ENCODE results near the gene ZNF441.

The ZNF441 gene

DNA sequence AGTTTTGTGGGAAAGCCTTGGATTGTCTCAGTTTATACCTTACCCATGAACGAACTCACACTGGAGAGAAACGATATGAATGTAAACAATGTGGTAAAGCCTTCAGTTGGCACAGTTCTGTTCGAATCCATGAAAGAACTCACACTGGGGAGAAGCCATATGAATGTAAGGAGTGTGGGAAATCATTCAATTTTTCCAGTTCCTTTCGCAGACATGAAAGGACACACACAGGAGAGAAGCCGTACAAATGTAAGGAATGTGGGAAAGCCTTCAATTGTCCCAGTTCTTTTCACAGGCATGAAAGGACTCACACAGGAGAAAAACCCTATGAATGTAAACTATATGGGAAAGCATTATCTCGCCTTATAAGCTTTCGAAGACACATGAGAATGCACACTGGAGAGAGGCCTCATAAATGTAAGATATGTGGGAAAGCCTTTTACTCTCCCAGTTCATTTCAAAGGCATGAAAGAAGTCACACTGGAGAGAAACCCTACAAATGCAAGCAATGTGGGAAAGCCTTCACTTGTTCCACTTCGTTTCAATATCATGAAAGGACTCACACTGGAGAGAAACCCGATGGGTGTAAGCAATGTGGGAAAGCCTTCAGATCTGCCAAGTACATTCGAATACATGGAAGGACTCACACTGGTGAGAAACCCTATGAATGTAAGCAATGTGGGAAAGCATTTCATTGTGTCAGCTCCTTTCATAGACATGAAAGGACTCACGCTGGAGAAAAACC is 39.7 kb downstream of the ZNF441 start:
- Histone ChIP-seq H3K27ac (ENCODE audit: low read length) (no peak overlapping the region), H4K20me1 (ENCODE audit: insufficient read depth, low read length) (no peaks in the 10 kb centered on the region), H3K79me2 (ENCODE audit: low read length) (no peaks in the 10 kb centered on the region), H3K4me3 (ENCODE audit: low read length) (no peak overlapping the region), H3K27me3 (ENCODE audit: low read depth, low read length) (no peaks in the 10 kb centered on the region), H2AFZ (ENCODE audit: low read depth, low read length) (no peak overlapping the region), H3K9me3 (ENCODE audit: insufficient read depth, low read length) (peaks cover 30% of the 10 kb centered on the region), H3K4me2 (ENCODE audit: low read length) (no peak overlapping the region), H3K36me3 (replicated peaks; ENCODE audit: low read depth, low read length) (peaks cover 21% of the 10 kb centered on the region), H3K9ac (ENCODE audit: low read length) (no peak overlapping the region), H3K4me1 (ENCODE audit: low read length) (peaks cover 5% of the 10 kb centered on the region)
- no peak for TF ChIP-seq EZH2phosphoT487 (IDR thresholded peaks at IDR 0.05; ENCODE audit: low read depth)
- no peak for TF ChIP-seq CTCF (IDR thresholded peaks at IDR 0.05; ENCODE audit: low read depth, low read length)

GRCh38 chr19:11807099-11807380 is 40.2 kb downstream of the ZNF441 start:
- Histone ChIP-seq H4K20me1 (ENCODE audit: insufficient read depth, low read length) (no peaks in the 10 kb centered on the region), H3K4me2 (ENCODE audit: low read length) (no peak overlapping the region), H3K79me2 (ENCODE audit: low read length) (no peaks in the 10 kb centered on the region), H2AFZ (ENCODE audit: low read depth, low read length) (no peak overlapping the region), H3K4me1 (ENCODE audit: low read length) (peaks cover 5% of the 10 kb centered on the region), H3K4me3 (ENCODE audit: low read length) (no peak overlapping the region), H3K36me3 (replicated peaks; ENCODE audit: low read depth, low read length) (peaks cover 21% of the 10 kb centered on the region), H3K27me3 (ENCODE audit: low read depth, low read length) (no peaks in the 10 kb centered on the region), H3K9ac (ENCODE audit: low read length) (no peak overlapping the region), H3K27ac (ENCODE audit: low read length) (no peak overlapping the region), H3K9me3 (ENCODE audit: insufficient read depth, low read length) (peaks cover 29% of the 10 kb centered on the region)
- no peak for TF ChIP-seq EZH2phosphoT487 (IDR thresholded peaks at IDR 0.05; ENCODE audit: low read depth)
- no peak for TF ChIP-seq CTCF (IDR thresholded peaks at IDR 0.05; ENCODE audit: low read depth, low read length)

GRCh38 chr19:11813703-11814028 is 46.9 kb downstream of the ZNF441 start:
- Histone ChIP-seq H3K27me3 (ENCODE audit: low read depth, low read length) (no peaks in the 10 kb centered on the region), H3K9me3 (ENCODE audit: insufficient read depth, low read length) (no peaks in the 10 kb centered on the region), H3K9ac (ENCODE audit: low read length) (peak overlapping the region; percentile 77), H3K79me2 (ENCODE audit: low read length) (0 out of 2 replicates have a peak, but pooled peaks cover 4% of the 10 kb centered on the region), H3K4me2 (ENCODE audit: low read length) (peak overlapping the region; percentile 92), H3K4me3 (ENCODE audit: low read length) (peak overlapping the region; percentile 87), H3K27ac (ENCODE audit: low read length) (no peak overlapping the region), H2AFZ (ENCODE audit: low read depth, low read length) (peak overlapping the region; percentile 91), H4K20me1 (ENCODE audit: insufficient read depth, low read length) (no peaks in the 10 kb centered on the region), H3K4me1 (ENCODE audit: low read length) (peaks cover 5% of the 10 kb centered on the region), H3K36me3 (replicated peaks; ENCODE audit: low read depth, low read length) (peaks cover 2% of the 10 kb centered on the region)
- TF ChIP-seq CTCF (IDR thresholded peaks at IDR 0.05; ENCODE audit: low read depth, low read length): no peak
- no peak for TF ChIP-seq EZH2phosphoT487 (IDR thresholded peaks at IDR 0.05; ENCODE audit: low read depth)

DNA sequence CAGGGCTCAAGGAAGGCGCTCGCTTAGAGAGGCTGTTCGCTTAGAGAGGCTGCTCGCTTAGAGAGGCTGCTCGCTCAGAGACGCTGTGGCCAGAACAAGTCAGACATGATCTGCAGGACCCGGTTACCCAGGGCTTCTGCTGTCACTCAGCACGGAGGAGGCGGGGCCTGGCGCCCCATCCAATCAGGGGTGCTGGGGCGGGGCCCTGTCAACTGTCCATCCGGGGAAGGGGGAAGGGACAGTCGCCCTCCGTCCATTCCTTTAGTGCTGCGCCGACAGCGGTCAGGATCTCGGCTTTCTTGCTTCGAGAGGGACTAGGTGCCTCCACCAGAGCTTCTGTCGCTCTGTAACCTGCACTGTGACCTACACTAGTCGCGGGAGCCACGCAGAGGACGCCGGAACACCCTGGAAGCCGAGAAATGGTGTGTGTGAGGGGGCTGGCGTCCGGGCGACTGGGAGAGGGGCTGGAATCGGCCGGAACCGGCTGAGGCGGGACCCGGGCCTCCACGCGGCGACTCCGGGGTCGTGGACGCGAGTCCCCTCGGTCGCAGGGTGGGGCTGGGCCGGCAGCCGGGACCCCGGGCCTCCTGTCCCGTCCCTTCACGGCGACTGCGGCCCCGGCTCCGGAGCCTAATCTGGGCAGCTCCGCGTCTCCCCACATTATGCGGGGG is 47.4 kb downstream of the ZNF441 start, which contains the start of gene ZNF440:
TSS of gene ZNF440 (plus strand) at position 245 of the 671 bp plus-strand sequence. CDS start at position 420, 175 bp downstream.
- H3K4me2 ChIP-seq (ENCODE audit: low read length): peak within 1 kb of the TSS; percentile 92
- peak within 1 kb of the TSS; percentile 77 for H3K9ac ChIP-seq (ENCODE audit: low read length)
- TF ChIP-seq CTCF (IDR thresholded peaks at IDR 0.05; ENCODE audit: low read depth, low read length) (no peak), EZH2phosphoT487 (IDR thresholded peaks at IDR 0.05; ENCODE audit: low read depth) (no peak)
- H3K79me2 ChIP-seq (ENCODE audit: low read length): 0 out of 2 replicates have a peak, but pooled peaks cover 4% of the 10 kb centered on the region
- H2AFZ ChIP-seq (ENCODE audit: low read depth, low read length): peak within 1 kb of the TSS; percentile 91
- H3K27ac ChIP-seq (ENCODE audit: low read length): no peak within 1 kb of the TSS
- peaks cover 2% of the 10 kb centered on the region for H3K36me3 ChIP-seq (replicated peaks; ENCODE audit: low read depth, low read length)
- H3K4me3 ChIP-seq (ENCODE audit: low read length): peak within 1 kb of the TSS; percentile 87
- no peaks in the 10 kb centered on the region for H3K27me3 ChIP-seq (ENCODE audit: low read depth, low read length)
- no peaks in the 10 kb centered on the region for H3K9me3 ChIP-seq (ENCODE audit: insufficient read depth, low read length)
- H3K4me1 ChIP-seq (ENCODE audit: low read length): peaks cover 5% of the 10 kb centered on the region
- H4K20me1 ChIP-seq (ENCODE audit: insufficient read depth, low read length): no peaks in the 10 kb centered on the region
